WI38 (cell line): ENCODE measurements around the gene TNNT3.

Experiments
- H3K4me3 ChIP-seq: 2 replicates; pipeline ENCODE4 v1.5.1; 2011; ENCODE audit warnings: low read depth, mild to moderate bottlenecking, control low read depth, low read length
- CTCF ChIP-seq: IDR thresholded peaks from 2 replicates; pipeline ENCODE4 v1.5.1; 2012; ENCODE audit warnings: low read depth, mild to moderate bottlenecking, control low read depth, low read length

TNNT3 gene

DNA sequence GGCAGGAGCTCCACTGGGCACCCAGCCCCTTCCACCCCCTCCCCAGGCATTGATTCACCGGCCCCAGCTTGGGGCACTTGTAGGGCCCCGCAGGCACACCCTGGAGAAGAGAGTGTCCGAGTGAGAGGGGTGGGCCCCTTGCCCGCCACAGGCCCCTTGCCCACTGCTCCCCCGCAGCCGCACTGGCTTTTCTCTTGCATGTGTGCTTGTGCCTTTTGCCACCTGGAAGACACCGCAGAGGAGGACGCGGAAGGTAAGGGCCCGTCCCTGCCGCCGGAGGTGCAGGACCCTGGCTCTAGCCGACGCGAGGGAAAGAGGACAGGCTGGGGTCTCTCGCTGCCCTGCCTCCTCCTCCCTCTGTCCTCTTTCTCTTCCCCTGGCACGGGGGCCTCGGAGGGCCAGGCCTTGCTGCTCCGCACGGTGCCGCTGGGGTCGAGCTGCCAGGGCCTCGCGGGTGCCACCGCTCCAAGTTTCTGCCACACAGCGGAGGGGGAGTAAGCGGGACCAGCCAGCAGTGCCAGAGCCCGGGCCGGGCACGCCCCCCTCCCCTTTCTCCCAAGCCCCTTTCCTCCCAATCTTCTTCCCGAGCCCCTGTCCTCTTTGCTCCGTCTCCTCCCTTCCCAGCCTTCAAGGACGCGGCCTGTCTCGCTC, 9.5 kb downstream of the TNNT3 start:
- H3K4me3 ChIP-seq = no peak overlapping the region
- no peak for TF ChIP-seq CTCF

DNA sequence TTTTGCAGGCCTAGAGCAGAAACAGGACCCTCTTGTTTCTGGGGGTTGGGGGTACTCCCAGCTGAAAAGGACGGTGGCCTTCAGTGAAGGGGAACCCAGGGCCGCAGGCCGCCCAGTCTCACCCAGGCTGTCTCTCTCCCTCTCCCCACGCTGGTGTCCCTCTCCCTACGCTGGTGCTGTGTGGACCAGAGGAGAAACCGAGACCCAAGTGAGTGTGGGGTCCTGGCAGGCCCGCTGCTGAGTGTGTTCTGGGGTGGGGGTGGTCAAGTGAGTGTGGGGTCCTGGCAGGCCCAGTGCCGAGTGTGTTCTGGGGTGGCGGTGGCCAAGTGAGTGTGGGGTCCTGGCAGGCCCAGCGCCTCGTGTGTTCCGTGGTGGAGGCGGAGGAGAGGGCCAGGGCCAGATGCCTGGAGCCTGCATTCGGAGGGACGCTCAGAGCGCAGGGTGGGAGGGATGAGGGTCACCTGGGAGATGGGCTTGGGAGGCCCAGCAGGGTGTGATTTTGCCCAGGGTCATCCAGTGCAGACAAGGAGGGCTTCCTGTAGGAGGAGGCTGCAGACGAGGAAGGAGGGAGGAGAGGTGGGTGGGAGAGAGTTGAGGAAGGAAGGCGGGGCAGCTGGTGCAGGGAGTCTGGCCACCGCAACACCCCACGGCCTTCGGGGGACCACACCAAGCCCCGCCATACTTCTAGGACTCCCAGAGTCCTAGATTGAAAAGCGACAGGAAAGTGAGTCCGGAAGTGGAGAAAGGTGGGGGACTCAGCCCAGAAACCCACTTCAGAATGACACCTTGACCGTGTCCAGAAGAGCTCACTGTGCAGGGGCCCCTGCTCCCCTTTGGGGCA, 10.3 kb downstream of the TNNT3 start:
- H3K4me3 ChIP-seq = no peak overlapping the region
- TF ChIP-seq CTCF = no peak

- H3K4me3 ChIP-seq = no peak overlapping the region
- no peak for TF ChIP-seq CTCF
Measured at GRCh38 chr11:1930462-1930830, 10.9 kb downstream of the TNNT3 start.

DNA sequence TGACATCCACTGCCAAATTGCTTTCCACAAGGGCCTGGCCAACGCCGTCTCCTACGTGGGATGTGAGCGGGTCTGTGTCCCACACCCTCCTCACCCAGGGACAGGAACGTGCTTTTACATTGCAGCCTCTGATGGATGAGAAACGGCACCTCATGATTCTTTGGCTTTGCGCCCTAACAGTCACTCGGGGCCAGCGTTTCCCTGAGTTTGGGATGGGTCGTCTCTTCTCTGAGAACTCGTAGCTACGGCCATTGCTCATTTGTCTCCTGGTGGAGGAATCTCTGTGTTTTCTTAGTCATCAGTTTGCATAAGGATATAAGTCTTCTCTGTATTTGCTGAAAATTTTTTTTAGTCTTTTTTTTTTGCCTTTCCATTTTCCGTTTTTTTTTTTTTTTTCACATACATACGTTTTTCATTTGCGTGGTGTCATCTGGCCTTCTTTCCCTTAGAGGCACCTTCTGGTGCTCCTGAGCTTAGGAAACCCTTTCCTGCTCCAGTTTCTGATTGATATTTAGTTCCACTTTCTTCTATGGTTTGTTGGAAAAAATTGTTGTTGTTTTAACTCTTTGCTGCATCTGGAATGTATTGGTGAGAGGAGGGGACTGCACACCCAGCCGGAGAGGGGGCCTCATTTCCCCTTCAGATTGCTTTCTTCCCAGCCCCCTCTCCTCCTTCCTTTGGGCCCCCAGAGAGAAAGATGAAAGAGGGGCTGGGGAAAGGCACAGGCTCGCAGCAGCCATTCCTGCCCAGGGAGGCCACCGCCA, 12.0 kb downstream of the TNNT3 start:
- H3K4me3 ChIP-seq = no peak overlapping the region

GRCh38 chr11:1932105-1932480, 12.6 kb downstream of the TNNT3 start:
- no peak for TF ChIP-seq CTCF

More for the DNA sequence above, 12.0 kb downstream of the TNNT3 start:
- TF ChIP-seq CTCF = no peak

GRCh38 chr11:1932681-1933080, 13.2 kb downstream of the TNNT3 start:
- no peak for TF ChIP-seq CTCF
- H3K4me3 ChIP-seq = no peak overlapping the region

More at GRCh38 chr11:1932105-1932480, 12.6 kb downstream of the TNNT3 start:
- H3K4me3 ChIP-seq = no peak overlapping the region
